Liver (tissue), 9 donors: Measurements from ENCODE around the gene ATXN3. TPM values are rescaled to one million over a fixed set of nuclear protein-coding genes. Genes with fewer than 3 reads are reported as not detected.

Experiments used
- DNase-seq: peaks from one replicate; pipeline ENCODE4 v3.0.0-alpha.2; 2017; ENCODE audit warnings: low spot score
- H3K27ac ChIP-seq, 2 donors: one replicate each; pipeline ENCODE4 v1.7.0; 2013; ENCODE audit warnings: inconsistent platforms in 2 of 2, low read length in 2 of 2, control low read depth in 1 of 2, low read depth in 1 of 2, mild to moderate bottlenecking in 1 of 2
- H3K27me3 ChIP-seq, 4 donors: one replicate each; pipeline versions ENCODE4 v1.6.1 to v1.7.0; 2013; ENCODE audit warnings: low read length in 3 of 4, inconsistent platforms in 1 of 4, mild to moderate bottlenecking in 1 of 4, moderate library complexity in 1 of 4; ENCODE audit not compliant: control insufficient read depth in 4 of 4, insufficient read depth in 4 of 4
- H3K36me3 ChIP-seq, 4 donors: one replicate each; pipeline versions ENCODE4 v1.6.1 to v1.7.0; 2013; ENCODE audit warnings: low read length in 3 of 4, mild to moderate bottlenecking in 3 of 4, low read depth in 1 of 4, moderate library complexity in 1 of 4; ENCODE audit not compliant: control insufficient read depth in 4 of 4, insufficient read depth in 3 of 4
- H3K4me1 ChIP-seq, 4 donors: one replicate each; pipeline versions ENCODE4 v1.6.1 to v1.7.0; 2013; ENCODE audit warnings: low read length in 3 of 4, mild to moderate bottlenecking in 3 of 4, moderate library complexity in 1 of 4; ENCODE audit not compliant: control insufficient read depth in 4 of 4, insufficient read depth in 4 of 4
- H3K4me3 ChIP-seq, 3 donors: one replicate each; pipeline versions ENCODE4 v1.6.1 to v1.7.0; 2013; ENCODE audit warnings: low read length in 3 of 3, control low read depth in 1 of 3, low read depth in 1 of 3, mild to moderate bottlenecking in 1 of 3
- H3K9ac ChIP-seq, 2 donors: one replicate each; pipeline ENCODE4 v1.7.0; 2013; ENCODE audit warnings: low read length in 2 of 2, mild to moderate bottlenecking in 2 of 2, moderate library complexity in 2 of 2, control low read depth in 1 of 2, low read depth in 1 of 2
- H3K9me3 ChIP-seq, 4 donors: one replicate each; pipeline versions ENCODE4 v1.6.1 to v1.7.0; 2013; ENCODE audit warnings: low read length in 3 of 4; ENCODE audit not compliant: control insufficient read depth in 4 of 4
- ATF3 ChIP-seq: IDR thresholded peaks from 2 replicates; pipeline ENCODE4 v1.6.1; 2016; ENCODE audit warnings: antibody characterized with exemption
- EGR1 ChIP-seq, 2 donors: IDR thresholded peaks; 2 replicates each; pipeline ENCODE4 v1.6.1; 2016 to 2018; ENCODE audit warnings: antibody characterized with exemption in 2 of 2, low read depth in 2 of 2
- FOXA1 ChIP-seq: IDR thresholded peaks from 2 replicates; pipeline ENCODE4 v1.6.1; 2016; ENCODE audit warnings: antibody characterized with exemption
- FOXA2 ChIP-seq: IDR thresholded peaks from 2 replicates; pipeline ENCODE4 v1.6.1; 2016; ENCODE audit warnings: antibody characterized with exemption
- GABPA ChIP-seq, 2 donors: IDR thresholded peaks in 1 of 2; conservative IDR thresholded peaks in 1 of 2; 2 replicates each; pipeline ENCODE4 v1.6.1; 2016; ENCODE audit warnings: antibody characterized with exemption in 2 of 2, mild to moderate bottlenecking in 1 of 2, moderate library complexity in 1 of 2
- HNF4A ChIP-seq, 2 donors: conservative IDR thresholded peaks; 2 replicates each; pipeline ENCODE4 v1.6.1; 2016; ENCODE audit warnings: antibody characterized with exemption in 2 of 2, mild to moderate bottlenecking in 2 of 2
- HNF4G ChIP-seq: IDR thresholded peaks from 2 replicates; pipeline ENCODE4 v1.6.1; 2016; ENCODE audit warnings: antibody characterized with exemption
- JUND ChIP-seq, 2 donors: IDR thresholded peaks; 2 replicates each; pipeline ENCODE4 v1.6.1; 2016; ENCODE audit warnings: antibody characterized with exemption in 2 of 2
- NR2F2 ChIP-seq: IDR thresholded peaks from 2 replicates; pipeline ENCODE4 v1.6.1; 2016; ENCODE audit warnings: antibody characterized with exemption
- RAD21 ChIP-seq, 2 donors: IDR thresholded peaks; 2 replicates each; pipeline ENCODE4 v1.6.1; 2016; ENCODE audit warnings: antibody characterized with exemption in 2 of 2, mild to moderate bottlenecking in 2 of 2
- RXRA ChIP-seq, 2 donors: IDR thresholded peaks; 2 replicates each; pipeline ENCODE4 v1.6.1; 2017 to 2018; ENCODE audit warnings: antibody characterized with exemption in 2 of 2, mild to moderate bottlenecking in 1 of 2
- SP1 ChIP-seq: IDR thresholded peaks from 2 replicates; pipeline ENCODE4 v1.6.1; 2018; ENCODE audit warnings: antibody characterized with exemption, mild to moderate bottlenecking
- TAF1 ChIP-seq: conservative IDR thresholded peaks from 2 replicates; pipeline ENCODE4 v1.6.1; 2016; ENCODE audit warnings: antibody characterized with exemption, mild to moderate bottlenecking
- YY1 ChIP-seq: IDR thresholded peaks from 2 replicates; pipeline ENCODE4 v1.6.1; 2016; ENCODE audit warnings: antibody characterized with exemption, mild to moderate bottlenecking
- WGBS: extraction: QIAGEN DNeasy Blood & Tissue Kit; methylation state at CpG from one replicate; pipeline ENCODE4 v1.1.7; 2013; 5-methylcytosine and 5-hydroxymethylcytosine counted together
- polyA plus RNA-seq, 2 donors: library from polyadenylated mRNA; stranded (reverse) in 1 of 2; unstranded in 1 of 2; fragments of 200-250 nt in 1 of 2; fragments of >200 nt in 1 of 2; fragmentation: Nextera tagmentation in 1 of 2; extraction: Ambion mirVana in 1 of 2; gene quantifications; one replicate each; pipeline versions ENCODE4 v1.2.1 to v1.2.3, GENCODE V29; 2013 to 2015
- total RNA-seq, 2 donors: library from RNA; depleted of rRNA; stranded (reverse); fragments of >200 nt; gene quantifications; one replicate each; pipeline ENCODE4 v1.2.3, GENCODE V29; 2014
- TF ChIP-seq, protein P1 (sequence below): IDR thresholded peaks from 2 replicates; pipeline ENCODE4 v1.6.1; 2016; ENCODE audit warnings: antibody characterized with exemption
- TF ChIP-seq, protein P2 (sequence below): IDR thresholded peaks from 2 replicates; pipeline ENCODE4 v1.6.1; 2016; ENCODE audit warnings: antibody characterized with exemption
- TF ChIP-seq, protein P3 (sequence below): IDR thresholded peaks from 2 replicates; pipeline ENCODE4 v1.6.1; 2016; ENCODE audit warnings: antibody characterized with exemption, mild to moderate bottlenecking
- TF ChIP-seq, protein P4 (sequence below): fragments of 150-350 bp; IDR thresholded peaks from 2 replicates; pipeline ENCODE4 v1.5.1; 2017; ENCODE audit warnings: improper control_type of control experiment, low read depth, low read length; ENCODE audit not compliant: missing input control
- donor health status: healthy.
- donor health status: healthy.
- donor health status: healthy.
- donor health status: healthy.
- donor health status: healthy.

The ATXN3 gene
- total and polyA plus RNA-seq, 4 donors, result 3.6 to 17.7 (median 9.1) TPM

DNA sequence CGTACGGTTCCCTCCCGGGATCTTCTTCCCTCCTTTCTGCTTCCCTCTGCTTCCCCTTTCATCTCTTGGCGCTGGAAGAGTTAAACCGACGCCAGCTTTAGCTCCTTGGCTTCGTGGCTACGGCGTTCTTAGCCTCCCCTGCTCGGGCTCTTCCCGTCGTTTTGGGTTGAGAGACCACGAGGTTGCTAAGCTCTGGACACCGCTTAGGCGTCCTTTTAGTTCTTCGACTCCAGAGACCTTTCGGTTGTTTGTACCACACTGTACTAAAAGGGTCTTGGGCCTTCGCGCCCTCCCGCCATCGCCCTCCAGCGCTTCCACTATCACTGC lies 15.9 kb upstream of the ATXN3 start (continued):
- TF ChIP-seq EGR1 (IDR thresholded peaks at IDR 0.05; ENCODE audit: low read depth in 2 of 2) (no peak), HNF4A (conservative IDR thresholded peaks at IDR 0.05) (no peak)
- TF ChIP-seq, protein P1, sequence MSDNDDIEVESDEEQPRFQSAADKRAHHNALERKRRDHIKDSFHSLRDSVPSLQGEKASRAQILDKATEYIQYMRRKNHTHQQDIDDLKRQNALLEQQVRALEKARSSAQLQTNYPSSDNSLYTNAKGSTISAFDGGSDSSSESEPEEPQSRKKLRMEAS, result no peak

GRCh38 chr14:92121670-92122350 lies 15.4 kb upstream of the ATXN3 start, which contains the start of the genes CPSF2 and NDUFB1:
Gene CPSF2 (plus strand): TSS chr14:92121969. CDS start chr14:92130985, 9,016 bp downstream.
Gene NDUFB1 (minus strand): TSS chr14:92121706. CDS start chr14:92117637, 4,069 bp downstream.
- H3K4me3 ChIP-seq, result peak within 1 kb of the TSS; percentile 78 to 99 (median 95)
- no peaks in the 10 kb centered on the region for H3K27me3 ChIP-seq
- under 1% methylated on average over 55 of the region's 55 CpGs for WGBS
- H3K4me1 ChIP-seq, result peaks cover 5 to 12% (median 6%) of the 10 kb centered on the region in 4 donors
- peak within 1 kb of the TSS; percentile 77 to 85 for H3K9ac ChIP-seq
- no peaks in the 10 kb centered on the region for H3K9me3 ChIP-seq
- DNase-seq, result peak; percentile 90
- peak within 1 kb of the TSS; percentile 90 to 93 for H3K27ac ChIP-seq
- H3K36me3 ChIP-seq, result peaks cover 0 to 6% (median 3%) of the 10 kb centered on the region in 4 donors
- TF ChIP-seq, protein P1, result peak; percentile 52
- TF ChIP-seq RAD21 (IDR thresholded peaks at IDR 0.05) (peak in 1 of 2 donors; percentile 13), FOXA1 (no peak), FOXA2 (no peak), HNF4A (conservative IDR thresholded peaks at IDR 0.05) (peak in 1 of 2 donors; percentile 15), RXRA (IDR thresholded peaks at IDR 0.05) (peak in 1 of 2 donors; percentile 24), TAF1 (no peak), GABPA (IDR thresholded peaks at IDR 0.05 in 1 of 2, conservative IDR thresholded peaks at IDR 0.05 in 1 of 2) (peak in 1 of 2 donors; percentile 36), HNF4G (no peak), ATF3 (no peak), JUND (IDR thresholded peaks at IDR 0.05) (no peak), NR2F2 (peak; percentile 47), SP1 (peak; percentile 33), EGR1 (IDR thresholded peaks at IDR 0.05; ENCODE audit: low read depth in 2 of 2) (peak in 1 of 2 donors; percentile 26), YY1 (peak; percentile 99)
- TF ChIP-seq, protein P2, sequence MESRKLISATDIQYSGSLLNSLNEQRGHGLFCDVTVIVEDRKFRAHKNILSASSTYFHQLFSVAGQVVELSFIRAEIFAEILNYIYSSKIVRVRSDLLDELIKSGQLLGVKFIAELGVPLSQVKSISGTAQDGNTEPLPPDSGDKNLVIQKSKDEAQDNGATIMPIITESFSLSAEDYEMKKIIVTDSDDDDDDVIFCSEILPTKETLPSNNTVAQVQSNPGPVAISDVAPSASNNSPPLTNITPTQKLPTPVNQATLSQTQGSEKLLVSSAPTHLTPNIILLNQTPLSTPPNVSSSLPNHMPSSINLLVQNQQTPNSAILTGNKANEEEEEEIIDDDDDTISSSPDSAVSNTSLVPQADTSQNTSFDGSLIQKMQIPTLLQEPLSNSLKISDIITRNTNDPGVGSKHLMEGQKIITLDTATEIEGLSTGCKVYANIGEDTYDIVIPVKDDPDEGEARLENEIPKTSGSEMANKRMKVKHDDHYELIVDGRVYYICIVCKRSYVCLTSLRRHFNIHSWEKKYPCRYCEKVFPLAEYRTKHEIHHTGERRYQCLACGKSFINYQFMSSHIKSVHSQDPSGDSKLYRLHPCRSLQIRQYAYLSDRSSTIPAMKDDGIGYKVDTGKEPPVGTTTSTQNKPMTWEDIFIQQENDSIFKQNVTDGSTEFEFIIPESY, result no peak
- TF ChIP-seq, protein P3, sequence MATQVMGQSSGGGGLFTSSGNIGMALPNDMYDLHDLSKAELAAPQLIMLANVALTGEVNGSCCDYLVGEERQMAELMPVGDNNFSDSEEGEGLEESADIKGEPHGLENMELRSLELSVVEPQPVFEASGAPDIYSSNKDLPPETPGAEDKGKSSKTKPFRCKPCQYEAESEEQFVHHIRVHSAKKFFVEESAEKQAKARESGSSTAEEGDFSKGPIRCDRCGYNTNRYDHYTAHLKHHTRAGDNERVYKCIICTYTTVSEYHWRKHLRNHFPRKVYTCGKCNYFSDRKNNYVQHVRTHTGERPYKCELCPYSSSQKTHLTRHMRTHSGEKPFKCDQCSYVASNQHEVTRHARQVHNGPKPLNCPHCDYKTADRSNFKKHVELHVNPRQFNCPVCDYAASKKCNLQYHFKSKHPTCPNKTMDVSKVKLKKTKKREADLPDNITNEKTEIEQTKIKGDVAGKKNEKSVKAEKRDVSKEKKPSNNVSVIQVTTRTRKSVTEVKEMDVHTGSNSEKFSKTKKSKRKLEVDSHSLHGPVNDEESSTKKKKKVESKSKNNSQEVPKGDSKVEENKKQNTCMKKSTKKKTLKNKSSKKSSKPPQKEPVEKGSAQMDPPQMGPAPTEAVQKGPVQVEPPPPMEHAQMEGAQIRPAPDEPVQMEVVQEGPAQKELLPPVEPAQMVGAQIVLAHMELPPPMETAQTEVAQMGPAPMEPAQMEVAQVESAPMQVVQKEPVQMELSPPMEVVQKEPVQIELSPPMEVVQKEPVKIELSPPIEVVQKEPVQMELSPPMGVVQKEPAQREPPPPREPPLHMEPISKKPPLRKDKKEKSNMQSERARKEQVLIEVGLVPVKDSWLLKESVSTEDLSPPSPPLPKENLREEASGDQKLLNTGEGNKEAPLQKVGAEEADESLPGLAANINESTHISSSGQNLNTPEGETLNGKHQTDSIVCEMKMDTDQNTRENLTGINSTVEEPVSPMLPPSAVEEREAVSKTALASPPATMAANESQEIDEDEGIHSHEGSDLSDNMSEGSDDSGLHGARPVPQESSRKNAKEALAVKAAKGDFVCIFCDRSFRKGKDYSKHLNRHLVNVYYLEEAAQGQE, result peak; percentile 15
- TF ChIP-seq, protein P4, sequence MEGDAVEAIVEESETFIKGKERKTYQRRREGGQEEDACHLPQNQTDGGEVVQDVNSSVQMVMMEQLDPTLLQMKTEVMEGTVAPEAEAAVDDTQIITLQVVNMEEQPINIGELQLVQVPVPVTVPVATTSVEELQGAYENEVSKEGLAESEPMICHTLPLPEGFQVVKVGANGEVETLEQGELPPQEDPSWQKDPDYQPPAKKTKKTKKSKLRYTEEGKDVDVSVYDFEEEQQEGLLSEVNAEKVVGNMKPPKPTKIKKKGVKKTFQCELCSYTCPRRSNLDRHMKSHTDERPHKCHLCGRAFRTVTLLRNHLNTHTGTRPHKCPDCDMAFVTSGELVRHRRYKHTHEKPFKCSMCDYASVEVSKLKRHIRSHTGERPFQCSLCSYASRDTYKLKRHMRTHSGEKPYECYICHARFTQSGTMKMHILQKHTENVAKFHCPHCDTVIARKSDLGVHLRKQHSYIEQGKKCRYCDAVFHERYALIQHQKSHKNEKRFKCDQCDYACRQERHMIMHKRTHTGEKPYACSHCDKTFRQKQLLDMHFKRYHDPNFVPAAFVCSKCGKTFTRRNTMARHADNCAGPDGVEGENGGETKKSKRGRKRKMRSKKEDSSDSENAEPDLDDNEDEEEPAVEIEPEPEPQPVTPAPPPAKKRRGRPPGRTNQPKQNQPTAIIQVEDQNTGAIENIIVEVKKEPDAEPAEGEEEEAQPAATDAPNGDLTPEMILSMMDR, result no peak
